ENCODE measurements around the gene OR5H14.
"Not testable (repeated sequence)": the region's sequence is repeated elsewhere in the genome, so short reads cannot be mapped to it uniquely, and the experiment has no call there.

Gene OR5H14

DNA sequence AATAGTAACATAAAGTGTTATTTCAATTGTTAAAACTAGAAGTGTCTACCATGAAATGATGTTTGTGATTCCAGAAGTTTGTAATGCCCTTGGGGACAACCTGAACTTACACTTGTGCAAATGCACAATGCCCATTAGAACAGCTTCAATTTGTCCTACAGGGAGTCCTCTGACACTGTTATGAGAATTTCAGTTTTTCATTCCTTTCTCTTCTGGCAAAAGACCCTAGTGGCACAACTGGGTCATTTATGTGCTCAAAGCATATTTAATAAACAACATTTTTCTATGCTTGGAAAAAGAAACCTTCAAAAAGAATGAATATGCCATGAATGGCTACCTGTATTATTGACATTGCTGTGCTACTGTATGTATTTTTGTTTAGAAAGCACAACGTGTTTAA lies 16.9 kb upstream of the OR5H14 start, which contains the start of gene OR5H1:
OR5H1 (plus strand) TSS at position 301 of the 400 bp plus-strand sequence. CDS start 1,977 bp downstream, outside the sequence.
- H3K4me3 ChIP-seq (ENCODE audit: low read depth, low read length): no peak within 1 kb of the TSS
- TF ChIP-seq, protein P1, sequence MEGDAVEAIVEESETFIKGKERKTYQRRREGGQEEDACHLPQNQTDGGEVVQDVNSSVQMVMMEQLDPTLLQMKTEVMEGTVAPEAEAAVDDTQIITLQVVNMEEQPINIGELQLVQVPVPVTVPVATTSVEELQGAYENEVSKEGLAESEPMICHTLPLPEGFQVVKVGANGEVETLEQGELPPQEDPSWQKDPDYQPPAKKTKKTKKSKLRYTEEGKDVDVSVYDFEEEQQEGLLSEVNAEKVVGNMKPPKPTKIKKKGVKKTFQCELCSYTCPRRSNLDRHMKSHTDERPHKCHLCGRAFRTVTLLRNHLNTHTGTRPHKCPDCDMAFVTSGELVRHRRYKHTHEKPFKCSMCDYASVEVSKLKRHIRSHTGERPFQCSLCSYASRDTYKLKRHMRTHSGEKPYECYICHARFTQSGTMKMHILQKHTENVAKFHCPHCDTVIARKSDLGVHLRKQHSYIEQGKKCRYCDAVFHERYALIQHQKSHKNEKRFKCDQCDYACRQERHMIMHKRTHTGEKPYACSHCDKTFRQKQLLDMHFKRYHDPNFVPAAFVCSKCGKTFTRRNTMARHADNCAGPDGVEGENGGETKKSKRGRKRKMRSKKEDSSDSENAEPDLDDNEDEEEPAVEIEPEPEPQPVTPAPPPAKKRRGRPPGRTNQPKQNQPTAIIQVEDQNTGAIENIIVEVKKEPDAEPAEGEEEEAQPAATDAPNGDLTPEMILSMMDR (IDR thresholded peaks at IDR 0.05; ENCODE audit: control insufficient read depth, extremely low read depth, insufficient read depth): no peak
- DNase-seq (ENCODE audit: low read depth): no peak

DNA sequence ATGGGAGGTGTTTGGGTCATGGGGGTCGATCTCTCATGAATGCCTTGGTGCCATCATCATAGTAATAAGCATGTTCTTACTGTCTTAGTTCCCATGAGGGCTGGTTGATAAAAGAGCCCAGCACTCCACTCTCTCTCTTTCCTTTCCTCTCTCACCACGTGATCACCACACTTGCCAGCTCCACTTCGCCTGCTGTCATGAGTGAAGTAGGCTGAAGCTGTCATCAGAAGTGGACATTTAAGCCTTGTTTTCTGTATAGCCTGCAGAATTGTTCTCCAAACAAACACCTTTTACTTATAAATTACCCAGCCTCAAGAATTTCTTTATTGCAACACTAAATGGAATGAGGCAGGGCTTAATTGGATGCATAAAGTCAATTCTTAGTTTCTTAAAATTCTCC lies 10.6 kb upstream of the OR5H14 start:
- TF ChIP-seq, protein P1 (IDR thresholded peaks at IDR 0.05; ENCODE audit: control insufficient read depth, extremely low read depth, insufficient read depth): no peak
- no peak for DNase-seq (ENCODE audit: low read depth)
- no peak overlapping the region for H3K4me3 ChIP-seq (ENCODE audit: low read depth, low read length)

DNA sequence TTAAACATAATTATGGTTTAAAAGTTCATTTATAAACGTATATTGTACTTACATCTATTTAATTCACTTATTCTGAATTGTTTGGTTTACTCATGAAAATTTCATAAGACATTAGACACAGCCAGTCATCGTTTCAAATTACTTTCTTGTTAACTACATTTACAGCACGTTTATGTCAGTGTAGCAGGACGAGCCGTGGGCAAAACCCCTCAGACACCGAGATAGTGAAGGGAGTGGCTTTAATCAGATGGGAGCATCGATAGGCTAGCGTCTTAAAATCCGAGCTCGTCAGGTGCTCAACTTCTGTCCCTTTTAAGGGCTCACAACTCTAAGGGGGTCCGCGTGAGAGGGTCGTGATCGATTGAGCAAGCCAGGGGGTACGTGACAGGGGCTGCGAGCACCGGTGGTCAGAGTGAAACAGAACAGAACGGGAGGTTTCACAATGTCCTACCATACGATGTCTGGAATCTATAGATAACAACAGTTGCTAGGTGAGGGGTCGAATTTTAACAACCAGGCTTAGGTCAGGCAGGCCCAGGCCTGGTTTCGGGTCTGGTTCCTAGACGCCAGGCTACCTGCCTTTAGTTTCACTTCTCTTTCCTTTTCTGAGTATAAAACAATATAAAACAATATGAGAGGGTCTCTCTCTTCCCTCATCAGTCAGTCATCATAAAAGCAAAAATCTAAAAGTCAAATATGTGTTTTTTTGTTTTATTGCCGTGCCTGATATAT lies 9.3 kb upstream of the OR5H14 start:
- not testable (repeated sequence) for DNase-seq (ENCODE audit: low read depth); H3K4me3 ChIP-seq (ENCODE audit: low read depth, low read length)

DNA sequence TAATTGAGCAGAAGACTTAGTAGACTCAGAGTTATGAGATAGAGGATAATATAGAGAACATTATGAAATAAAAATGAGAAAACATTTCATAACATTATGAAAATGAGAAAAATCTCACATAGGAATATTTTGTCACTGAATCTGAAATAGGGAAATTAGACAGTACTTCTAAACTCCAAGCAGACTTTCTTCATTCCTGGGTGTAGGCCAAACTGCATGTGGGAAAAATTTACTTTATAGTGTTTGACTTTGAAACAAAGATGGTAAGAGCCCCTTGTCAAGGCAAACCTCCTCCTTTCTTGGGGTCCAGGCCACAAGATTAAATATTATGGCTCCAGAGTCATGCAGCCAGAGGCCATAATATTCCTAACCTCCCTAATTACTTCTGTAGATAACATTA lies 6.7 kb upstream of the OR5H14 start:
- no peak overlapping the region for H3K4me3 ChIP-seq (ENCODE audit: low read depth, low read length)
- TF ChIP-seq, protein P1 (IDR thresholded peaks at IDR 0.05; ENCODE audit: control insufficient read depth, extremely low read depth, insufficient read depth): no peak
- DNase-seq (ENCODE audit: low read depth): no peak

DNA sequence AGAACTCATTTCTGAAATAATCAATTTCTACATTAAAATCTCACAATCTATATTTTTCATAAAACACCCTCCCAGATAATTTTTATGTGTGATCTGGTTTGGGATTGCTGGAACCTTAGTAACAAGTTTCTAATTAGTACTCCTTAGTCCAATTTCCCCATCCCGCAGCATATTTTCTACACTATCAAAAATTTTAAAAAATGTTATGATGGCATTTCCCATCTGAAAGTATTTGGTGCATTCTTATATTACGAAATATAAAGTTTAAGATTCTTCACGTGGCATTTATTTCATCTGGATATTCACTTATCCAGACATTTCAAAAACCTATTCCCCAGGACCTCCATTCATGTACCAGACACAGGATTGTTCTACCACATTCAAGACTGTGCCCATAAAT lies 1.5 kb downstream of the OR5H14 start:
- no peak for DNase-seq (ENCODE audit: low read depth)
- TF ChIP-seq, protein P1 (IDR thresholded peaks at IDR 0.05; ENCODE audit: control insufficient read depth, extremely low read depth, insufficient read depth): no peak

DNA sequence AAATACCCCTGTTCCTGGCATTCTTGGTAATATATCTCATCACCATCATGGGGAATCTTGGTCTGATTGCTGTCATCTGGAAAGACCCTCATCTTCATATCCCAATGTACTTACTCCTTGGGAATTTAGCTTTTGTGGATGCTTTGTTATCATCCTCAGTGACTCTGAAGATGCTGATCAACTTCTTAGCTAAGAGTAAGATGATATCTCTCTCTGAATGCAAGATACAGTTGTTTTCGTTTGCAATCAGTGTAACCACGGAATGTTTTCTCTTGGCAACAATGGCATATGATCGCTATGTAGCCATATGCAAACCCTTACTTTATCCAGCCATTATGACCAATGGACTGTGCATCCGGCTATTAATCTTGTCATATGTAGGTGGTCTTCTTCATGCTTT lies 2.2 kb downstream of the OR5H14 start:
- DNase-seq (ENCODE audit: low read depth); H3K4me3 ChIP-seq (ENCODE audit: low read depth, low read length): not testable (repeated sequence)

More for the DNA sequence above, 1.5 kb downstream of the OR5H14 start:
- no peak overlapping the region for H3K4me3 ChIP-seq (ENCODE audit: low read depth, low read length)

DNA sequence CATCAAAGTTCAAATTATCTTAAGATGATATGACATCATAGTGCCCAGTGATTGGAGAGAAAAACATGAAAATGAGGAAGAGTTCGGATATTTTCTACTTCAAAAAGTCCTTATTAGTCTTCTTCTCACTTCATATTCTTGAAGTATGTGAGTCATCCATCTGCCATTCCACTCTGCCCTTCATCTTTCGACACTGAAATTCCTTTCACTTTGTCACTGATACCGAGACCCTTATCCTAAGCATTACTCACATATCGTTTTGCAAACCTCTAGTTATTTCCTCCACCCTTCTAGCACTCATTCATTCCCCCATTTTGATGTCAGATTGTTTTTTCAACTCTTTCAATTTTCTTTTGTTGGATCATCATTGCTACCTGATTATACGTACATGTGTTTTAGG lies 4.0 kb downstream of the OR5H14 start:
- TF ChIP-seq, protein P1 (IDR thresholded peaks at IDR 0.05; ENCODE audit: control insufficient read depth, extremely low read depth, insufficient read depth): no peak
- DNase-seq (ENCODE audit: low read depth): no peak
- H3K4me3 ChIP-seq (ENCODE audit: low read depth, low read length): no peak overlapping the region

DNA sequence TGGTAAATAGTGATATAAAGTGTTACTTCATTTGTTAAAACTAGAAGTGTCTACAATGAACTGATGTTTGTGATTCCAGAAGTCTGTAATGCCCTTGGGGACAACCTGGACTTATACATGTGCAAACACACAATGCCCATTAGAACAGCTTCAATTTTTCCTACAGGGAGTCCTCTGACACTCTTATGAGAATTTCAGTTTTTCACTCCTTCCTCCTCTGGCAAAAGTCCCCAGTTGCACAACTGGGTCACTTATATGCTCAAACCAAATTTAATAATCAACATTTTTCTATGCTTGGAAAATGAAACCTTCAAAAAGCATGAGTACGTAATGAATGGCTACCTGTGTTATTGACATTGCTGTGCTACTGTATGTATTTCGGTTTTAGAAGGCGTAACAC lies 19.1 kb downstream of the OR5H14 start, which contains the start of gene OR5H15:
OR5H15 (plus strand) TSS at position 301 of the 400 bp plus-strand sequence. CDS start 2,004 bp downstream, outside the sequence.
- no peak for DNase-seq (ENCODE audit: low read depth)
- H3K4me3 ChIP-seq (ENCODE audit: low read depth, low read length): no peak within 1 kb of the TSS
- TF ChIP-seq, protein P1 (IDR thresholded peaks at IDR 0.05; ENCODE audit: control insufficient read depth, extremely low read depth, insufficient read depth): no peak
